ENCODE data around the gene NUP50. TPM values are rescaled to one million over a fixed set of nuclear protein-coding genes. Genes with fewer than 3 reads are reported as not detected.

The NUP50 gene
- total RNA-seq, 1 experiment from 2014 or later = 134 TPM

DNA sequence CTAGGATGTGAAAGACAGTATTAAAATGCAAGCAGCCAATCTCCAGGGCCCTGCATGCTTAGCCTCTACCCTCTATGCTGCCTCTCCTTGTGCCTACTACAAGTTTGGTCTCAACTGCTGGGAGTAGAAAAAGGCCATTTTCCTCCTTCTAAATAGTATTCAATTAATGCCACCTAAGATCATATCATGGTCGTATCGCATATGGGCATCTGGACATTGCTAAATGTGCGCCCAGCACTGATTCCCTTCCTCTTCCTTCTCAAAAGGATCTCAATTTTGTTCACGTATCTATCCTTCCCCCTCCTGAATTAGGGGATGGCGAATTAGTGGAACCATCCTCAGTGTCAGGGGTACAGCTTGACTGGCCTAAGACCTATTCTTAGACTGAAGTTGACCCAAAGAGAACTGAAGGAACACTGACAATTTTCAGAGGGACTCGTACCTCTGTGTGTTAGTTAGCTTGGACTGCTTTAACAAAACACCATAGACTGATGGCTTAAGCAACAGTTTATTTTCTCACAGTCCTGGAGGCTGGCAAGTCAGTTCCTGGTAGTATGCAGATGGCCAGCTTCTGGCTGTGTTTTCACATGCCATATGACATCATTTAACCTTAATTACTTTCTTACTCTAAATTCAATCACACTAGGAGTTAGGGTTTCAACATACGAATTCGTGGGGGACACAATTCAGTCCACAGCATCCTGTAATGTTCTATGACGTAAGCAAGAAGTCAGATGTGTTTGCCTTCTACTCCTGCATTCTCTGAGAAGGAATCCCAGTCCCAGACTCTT lies 8.5 kb upstream of the NUP50 start:
- no peak overlapping the region for H2BK20ac ChIP-seq (ENCODE audit: low read depth, low read length, poor library complexity, severe bottlenecking)
- H4K5ac ChIP-seq (ENCODE audit: insufficient read length, low read depth, low read length) = no peak overlapping the region
- no peak overlapping the region for H3K14ac ChIP-seq (ENCODE audit: insufficient read depth, low read length)
- H3K4me2 ChIP-seq (ENCODE audit: insufficient read depth, insufficient read length, low read length) = no peak overlapping the region
- Mint-ChIP-seq H3K27ac (no peak overlapping the region; a peak in 1 of 7 replicates), H3K9me3 (no peaks in the 10 kb centered on the region), H3K27me3 (ENCODE audit: low read depth) (no peaks in the 10 kb centered on the region), H3K36me3 (ENCODE audit: insufficient read depth in 1 of 3, low read depth in 3 of 3) (peaks cover 9 to 23% (median 18%) of the 10 kb centered on the region in 3 experiments; a peak in 6 of 7 replicates), H3K4me3 (no peak overlapping the region; a peak in 1 of 5 replicates), H3K4me1 (peaks cover 5 to 6% of the 10 kb centered on the region in 2 experiments)
- H4K91ac ChIP-seq (ENCODE audit: insufficient read length, low read depth, low read length) = no peak overlapping the region
- no peaks in the 10 kb centered on the region for H3K27me3 ChIP-seq (ENCODE audit: insufficient read depth, low read length)
- no CpG with 5 or more reads among the region's 9 CpGs for WGBS (ENCODE audit: extremely low coverage, insufficient read length, low lambda C conversion rate)
- no peak overlapping the region for H3K4ac ChIP-seq (ENCODE audit: low read depth, low read length)
- no peak overlapping the region for H2BK12ac ChIP-seq (ENCODE audit: insufficient read length, low read depth, low read length)
- H3T11ph ChIP-seq (ENCODE audit: low read length) = no peak overlapping the region
- no peak overlapping the region for H3K27ac ChIP-seq (ENCODE audit: insufficient read length, low read depth, low read length)
- H2BK5ac ChIP-seq (ENCODE audit: insufficient read length, low read length) = no peak overlapping the region
- H3K23ac ChIP-seq (ENCODE audit: insufficient read length, low read depth, low read length) = no peak overlapping the region
- H3K79me1 ChIP-seq (ENCODE audit: insufficient read depth, low read depth, low read length, poor library complexity, severe bottlenecking) = peaks cover 2% of the 10 kb centered on the region
- no peak overlapping the region for H3K9ac ChIP-seq (ENCODE audit: extremely low read depth, insufficient read length, low read length)
- no peak overlapping the region for H3K56ac ChIP-seq (ENCODE audit: insufficient read length, low read depth, low read length)
- no peak overlapping the region for H2BK120ac ChIP-seq (ENCODE audit: low read depth, low read length, poor library complexity, severe bottlenecking)
- no peak overlapping the region; the same call in 1 of the 2 replicates for H2BK15ac ChIP-seq (ENCODE audit: low read depth, low read length)
- no peak for DNase-seq
- no peaks in the 10 kb centered on the region for H3K23me2 ChIP-seq (ENCODE audit: insufficient read length, low read depth, low read length, poor library complexity, severe bottlenecking)
- peaks cover 2% of the 10 kb centered on the region; the same call in 1 of the 2 replicates for H3K79me2 ChIP-seq (ENCODE audit: insufficient read depth, low read length)
- no peaks in the 10 kb centered on the region; the same call in 1 of the 2 replicates for H3K4me1 ChIP-seq (ENCODE audit: insufficient read depth, low read length)
- H4K20me1 ChIP-seq (ENCODE audit: control insufficient read depth, insufficient read depth, insufficient read length) = no peaks in the 10 kb centered on the region
- no peak overlapping the region for H2AK5ac ChIP-seq (ENCODE audit: insufficient read length, low read length)
- H3K9me3 ChIP-seq (ENCODE audit: control insufficient read depth, low read depth, low read length) = no peaks in the 10 kb centered on the region
- TF ChIP-seq, protein P1, sequence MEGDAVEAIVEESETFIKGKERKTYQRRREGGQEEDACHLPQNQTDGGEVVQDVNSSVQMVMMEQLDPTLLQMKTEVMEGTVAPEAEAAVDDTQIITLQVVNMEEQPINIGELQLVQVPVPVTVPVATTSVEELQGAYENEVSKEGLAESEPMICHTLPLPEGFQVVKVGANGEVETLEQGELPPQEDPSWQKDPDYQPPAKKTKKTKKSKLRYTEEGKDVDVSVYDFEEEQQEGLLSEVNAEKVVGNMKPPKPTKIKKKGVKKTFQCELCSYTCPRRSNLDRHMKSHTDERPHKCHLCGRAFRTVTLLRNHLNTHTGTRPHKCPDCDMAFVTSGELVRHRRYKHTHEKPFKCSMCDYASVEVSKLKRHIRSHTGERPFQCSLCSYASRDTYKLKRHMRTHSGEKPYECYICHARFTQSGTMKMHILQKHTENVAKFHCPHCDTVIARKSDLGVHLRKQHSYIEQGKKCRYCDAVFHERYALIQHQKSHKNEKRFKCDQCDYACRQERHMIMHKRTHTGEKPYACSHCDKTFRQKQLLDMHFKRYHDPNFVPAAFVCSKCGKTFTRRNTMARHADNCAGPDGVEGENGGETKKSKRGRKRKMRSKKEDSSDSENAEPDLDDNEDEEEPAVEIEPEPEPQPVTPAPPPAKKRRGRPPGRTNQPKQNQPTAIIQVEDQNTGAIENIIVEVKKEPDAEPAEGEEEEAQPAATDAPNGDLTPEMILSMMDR (conservative IDR thresholded peaks at IDR 0.05) = no peak
- H2AFZ ChIP-seq (ENCODE audit: low read length) = no peak overlapping the region
- no peak overlapping the region for H4K8ac ChIP-seq (replicated peaks; ENCODE audit: insufficient read length, low read depth, low read length)
- no peak overlapping the region for H3K18ac ChIP-seq (ENCODE audit: insufficient read length, low read depth, low read length)
